HCT116 (cell line): ENCODE measurements around the gene FAM171A1. TPM values are rescaled to one million over a fixed set of nuclear protein-coding genes. Genes with fewer than 3 reads are reported as not detected.

Experiments
- ATAC-seq: fragments of 200-7000 bp; cut with Tn5 transposase; 2 replicates; pipeline ENCODE4 v1.9.1; 2020; ENCODE audit warnings: mild to moderate bottlenecking, moderate library complexity
- BruUV-seq: library from RNA; stranded (reverse); fragments of 400-500 nt; replicated peaks from 2 replicates; lab custom pipeline; 2021; lab: Mats Ljungman, UMichigan
- CTCF ChIA-PET: fragments of 300-600 bp; sonication (Branson Sonifier 250); formaldehyde crosslinking; loops from one replicate; lab custom pipeline; 2021; ENCODE audit warnings: antibody characterized with exemption; lab: Charles Lee
- POLR2A ChIA-PET: fragments of 300-600, 350-600 bp; sonication (Branson Sonifier 250); formaldehyde crosslinking; loops from one replicate; lab custom pipeline; 2021; ENCODE audit warnings: antibody characterized with exemption; lab: Charles Lee
- RAD21 ChIA-PET, 2 experiments: fragments of 300-600 bp; sonication (Branson Sonifier 250); formaldehyde crosslinking; loops; one replicate each; lab custom pipeline; 2023; ENCODE audit warnings: low total read pairs in 2 of 2; ENCODE audit not compliant: uncharacterized antibody in 2 of 2, unreplicated experiment in 2 of 2, low non-redundant PET in 1 of 2; lab: Charles Lee
- DNase-seq: peaks from one replicate; pipeline ENCODE4 v3.0.0-alpha.2; 2010; ENCODE audit warnings: low read depth, low spot score
- H2AFZ ChIP-seq: fragments of 200-600 bp; shearing (Covaris generic), sonication (generic); 2 replicates; pipeline ENCODE4 v1.6.1; 2017; ENCODE audit warnings: low read depth, mixed run types, mixed read lengths, antibody characterized with exemption, low read length; ENCODE audit not compliant: poor library complexity, severe bottlenecking
- H3K27ac ChIP-seq: 2 replicates; pipeline ENCODE4 v1.5.1; 2012; ENCODE audit warnings: low read depth, low read length
- H3K27me3 ChIP-seq: fragments of 200-600 bp; sonication (generic); 2 replicates; pipeline ENCODE4 v1.6.1; 2016; ENCODE audit warnings: mixed run types, low read length, mixed read lengths; ENCODE audit not compliant: insufficient read depth
- H3K36me3 ChIP-seq, 2 experiments: fragments of 200-500 bp in 1 of 2; fragments of 200-600 bp in 1 of 2; sonication (Bioruptor generic) in 1 of 2; sonication (generic) in 1 of 2; 2 replicates each; pipeline versions ENCODE4 v1.5.1 to v1.6.1; 2014 to 2016; ENCODE audit warnings: low read length in 2 of 2, inconsistent platforms in 1 of 2, mixed read lengths in 1 of 2, mixed run types in 1 of 2; ENCODE audit not compliant: insufficient read depth in 2 of 2, control insufficient read depth in 1 of 2
- H3K4me1 ChIP-seq, 2 experiments: fragments of 200-600 bp in 1 of 2; sonication (generic) in 1 of 2; 2 replicates each; pipeline versions ENCODE4 v1.5.1 to v1.6.1; 2012 to 2017; ENCODE audit warnings: low read length in 2 of 2, inconsistent platforms in 1 of 2, mild to moderate bottlenecking in 1 of 2, mixed read lengths in 1 of 2, mixed run types in 1 of 2, moderate library complexity in 1 of 2; ENCODE audit not compliant: insufficient read depth in 2 of 2, control insufficient read depth in 1 of 2
- H3K4me2 ChIP-seq: fragments of 200-600 bp; sonication (generic); 2 replicates; pipeline ENCODE4 v1.6.1; 2017; ENCODE audit warnings: mixed run types, low read length, mixed read lengths
- H3K4me3 ChIP-seq, 2 experiments: fragments of 200-600 bp in 1 of 2; sonication (generic) in 1 of 2; replicated peaks in 1 of 2; 2 replicates each; pipeline ENCODE4 v1.5.1; 2011 to 2016; ENCODE audit warnings: low read length in 2 of 2, control low read depth in 1 of 2, low read depth in 1 of 2, mild to moderate bottlenecking in 1 of 2, mixed read lengths in 1 of 2, mixed run types in 1 of 2
- H3K79me2 ChIP-seq: fragments of 200-600 bp; sonication (generic); 2 replicates; pipeline ENCODE4 v1.6.1; 2017; ENCODE audit warnings: mild to moderate bottlenecking, mixed run types, low read length, moderate library complexity, mixed read lengths; ENCODE audit not compliant: insufficient read depth
- H3K9ac ChIP-seq: fragments of 200-600 bp; sonication (generic); 2 replicates; pipeline ENCODE4 v1.6.1; 2016; ENCODE audit warnings: low read length, mixed read lengths
- H3K9me2 ChIP-seq: fragments of 200-600 bp; sonication (generic), shearing (Covaris generic); 2 replicates; pipeline ENCODE4 v1.6.1; 2017; ENCODE audit warnings: mixed run types, mild to moderate bottlenecking, moderate library complexity; ENCODE audit not compliant: insufficient read depth
- H3K9me3 ChIP-seq, 2 experiments: fragments of 200-500 bp in 1 of 2; fragments of 200-600 bp in 1 of 2; sonication (Bioruptor generic) in 1 of 2; sonication (generic) in 1 of 2; 2 replicates each; pipeline ENCODE4 v1.6.1; 2014 to 2017; ENCODE audit warnings: low read length in 2 of 2, mixed read lengths in 2 of 2, inconsistent platforms in 1 of 2, low read depth in 1 of 2, mild to moderate bottlenecking in 1 of 2, mixed run types in 1 of 2, moderate library complexity in 1 of 2; ENCODE audit not compliant: control insufficient read depth in 1 of 2, insufficient read depth in 1 of 2
- H4K20me1 ChIP-seq: fragments of 200-600 bp; sonication (generic), shearing (Covaris generic); 2 replicates; pipeline ENCODE4 v1.6.1; 2017; ENCODE audit warnings: mixed run types, mild to moderate bottlenecking, moderate library complexity; ENCODE audit not compliant: insufficient read depth
- CTCF ChIP-seq, 3 experiments: fragments of 200-600 bp in 1 of 3; sonication (generic) in 1 of 3; IDR thresholded peaks in 2 of 3; conservative IDR thresholded peaks in 1 of 3; 2 replicates each; pipeline ENCODE4 v1.5.1; 2012 to 2017; ENCODE audit warnings: low read depth in 2 of 3, low read length in 2 of 3, antibody characterized with exemption in 1 of 3, borderline replicate concordance in 1 of 3, control low read depth in 1 of 3, mild to moderate bottlenecking in 1 of 3, mixed read lengths in 1 of 3, mixed run types in 1 of 3, moderate library complexity in 1 of 3; ENCODE audit not compliant: insufficient read depth in 1 of 3
- ELF1 ChIP-seq: IDR thresholded peaks from 2 replicates; pipeline ENCODE4 v1.6.1; 2012; ENCODE audit warnings: low read depth, borderline replicate concordance
- FOSL1 ChIP-seq: IDR thresholded peaks from 2 replicates; pipeline ENCODE4 v1.6.1; 2012; ENCODE audit warnings: low read depth
- POLR2A ChIP-seq: IDR thresholded peaks from 2 replicates; pipeline ENCODE4 v1.7.0; 2011; ENCODE audit warnings: borderline replicate concordance; ENCODE audit not compliant: insufficient read depth, insufficient read length; ENCODE audit errors: extremely low read depth
- RAD21 ChIP-seq: IDR thresholded peaks from 2 replicates; pipeline ENCODE4 v1.6.1; 2012; ENCODE audit warnings: low read depth, mild to moderate bottlenecking
- YY1 ChIP-seq: IDR thresholded peaks from 2 replicates; pipeline ENCODE4 v1.6.1; 2011; ENCODE audit warnings: low read length, low read depth, moderate library complexity, mild to moderate bottlenecking; ENCODE audit not compliant: insufficient replicate concordance; ENCODE audit errors: extremely low read depth
- intact Hi-C: fragments of 100-400 bp; cut with micrococcal nuclease; formaldehyde crosslinking; loops from 2 replicates; pipeline ENCODE4 v1.10.0; 2022
- total RNA-seq: library from RNA; stranded (reverse); gene quantifications from one replicate; pipeline ENCODE4 v1.2.1, GENCODE V29; 2021; ENCODE audit not compliant: unreplicated experiment

Gene FAM171A1
- total RNA-seq, 1 experiment from 2014 or later, result 32.5 TPM

- TF ChIP-seq YY1 (no peak), CTCF (IDR thresholded peaks at IDR 0.05 in 2 of 3, conservative IDR thresholded peaks at IDR 0.05 in 1 of 3; ENCODE audit: borderline replicate concordance in 1 of 3, insufficient read depth in 1 of 3, low read depth in 2 of 3, low read length in 2 of 3) (no peak)
- TF ChIP-seq, all 23 proteins: peak for 0
Measured at GRCh38 chr10:15408557-15408956, 37.5 kb upstream of the FAM171A1 start (continued).

GRCh38 chr10:15405319-15405718, 34.2 kb upstream of the FAM171A1 start:
- no peak overlapping the region for H3K4me2 ChIP-seq
- no peaks in the 10 kb centered on the region for H3K4me1 ChIP-seq
- H2AFZ ChIP-seq, result no peak overlapping the region
- H3K36me3 ChIP-seq, result no peaks in the 10 kb centered on the region
- intact Hi-C loops, result no loop called here
- RAD21 ChIA-PET, result no interaction called here
- POLR2A ChIA-PET, result no interaction called here
- H4K20me1 ChIP-seq, result no peaks in the 10 kb centered on the region
- H3K9ac ChIP-seq, result no peak overlapping the region
- H3K9me2 ChIP-seq, result no peaks in the 10 kb centered on the region
- DNase-seq (no peak), ATAC-seq (no peak)
- TF ChIP-seq ELF1 (no peak), CTCF (IDR thresholded peaks at IDR 0.05 in 2 of 3, conservative IDR thresholded peaks at IDR 0.05 in 1 of 3; ENCODE audit: borderline replicate concordance in 1 of 3, insufficient read depth in 1 of 3, low read depth in 2 of 3, low read length in 2 of 3) (no peak), POLR2A (no peak), RAD21 (no peak), FOSL1 (no peak)
- CTCF ChIA-PET, result no interaction called here
- no peak overlapping the region for H3K4me3 ChIP-seq
- no peaks in the 10 kb centered on the region for H3K79me2 ChIP-seq
- no peaks in the 10 kb centered on the region for H3K9me3 ChIP-seq
- H3K27ac ChIP-seq, result no peak overlapping the region
- H3K27me3 ChIP-seq, result no peaks in the 10 kb centered on the region
- no TSS peak for BruUV-seq
